ENCODE results near the gene EHBP1.
"Not testable (repeated sequence)": the region's sequence is repeated elsewhere in the genome, so short reads cannot be mapped to it uniquely, and the experiment has no call there.

Gene EHBP1

DNA sequence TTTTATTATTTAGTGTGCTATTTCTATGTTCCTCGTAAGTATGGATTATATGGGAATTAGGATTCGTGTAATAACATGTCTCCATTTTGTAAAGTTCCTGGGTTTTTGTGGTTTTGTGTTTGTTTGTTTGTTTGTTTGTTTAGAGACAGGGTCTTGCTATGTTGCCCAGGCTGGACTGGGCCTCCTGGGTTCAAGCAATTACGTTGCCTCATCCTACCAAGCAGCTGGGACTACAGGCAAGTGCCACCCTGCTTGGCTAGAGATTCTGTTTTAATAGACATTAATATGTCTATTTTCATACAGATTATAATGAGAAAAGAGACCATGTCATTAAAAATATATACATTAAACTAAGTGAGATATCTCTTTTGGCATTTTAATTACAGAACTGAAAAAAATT, 309.9 kb downstream of the EHBP1 start:
- no peak for DNase-seq (ENCODE audit: low read depth, low spot score)

DNA sequence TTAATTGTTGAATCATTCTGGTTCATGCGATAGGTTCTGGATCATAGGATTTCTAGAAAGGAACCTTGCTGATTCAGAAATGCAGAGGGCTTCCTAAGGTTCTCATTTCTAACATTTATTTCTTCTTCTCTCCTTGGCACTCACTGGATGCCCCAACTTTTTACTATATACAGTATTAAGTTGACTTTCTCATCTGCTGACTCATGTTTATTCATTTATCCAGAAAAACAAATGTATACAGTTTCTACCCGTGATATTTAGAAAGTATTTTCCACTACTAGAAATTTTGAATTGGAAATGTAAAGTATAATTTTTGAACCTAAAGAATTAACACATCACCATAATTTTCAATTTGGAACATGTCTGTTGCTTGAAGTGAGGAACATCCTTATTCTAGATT, 312.9 kb downstream of the EHBP1 start:
- no peak for DNase-seq (ENCODE audit: low read depth, low spot score)

DNA sequence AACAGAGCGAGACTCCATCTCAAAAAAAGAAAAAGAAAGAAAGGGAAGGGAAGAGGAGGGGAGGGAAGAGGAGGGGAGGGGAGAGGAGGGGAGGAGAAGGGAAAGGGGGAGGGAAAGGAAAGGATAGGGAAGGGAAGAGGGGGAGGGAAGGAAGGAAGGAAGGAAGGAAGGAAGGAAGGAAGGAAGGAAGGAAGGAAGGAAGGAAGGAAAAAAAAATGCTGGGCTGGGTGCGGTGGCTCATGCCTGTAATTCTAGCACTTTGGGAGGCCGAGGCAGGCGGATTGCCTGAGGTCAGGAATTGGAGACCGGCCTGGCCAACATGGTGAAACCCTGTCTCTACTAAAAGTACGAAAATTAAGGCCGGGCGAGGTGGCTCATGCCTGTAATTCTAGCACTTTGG, 314.2 kb downstream of the EHBP1 start:
- DNase-seq (ENCODE audit: low read depth, low spot score) = not testable (repeated sequence)

- no peak for DNase-seq (ENCODE audit: low read depth, low spot score)
These were observed 317.9 kb downstream of the EHBP1 start for GRCh38 chr2:63023444-63023843.

DNA sequence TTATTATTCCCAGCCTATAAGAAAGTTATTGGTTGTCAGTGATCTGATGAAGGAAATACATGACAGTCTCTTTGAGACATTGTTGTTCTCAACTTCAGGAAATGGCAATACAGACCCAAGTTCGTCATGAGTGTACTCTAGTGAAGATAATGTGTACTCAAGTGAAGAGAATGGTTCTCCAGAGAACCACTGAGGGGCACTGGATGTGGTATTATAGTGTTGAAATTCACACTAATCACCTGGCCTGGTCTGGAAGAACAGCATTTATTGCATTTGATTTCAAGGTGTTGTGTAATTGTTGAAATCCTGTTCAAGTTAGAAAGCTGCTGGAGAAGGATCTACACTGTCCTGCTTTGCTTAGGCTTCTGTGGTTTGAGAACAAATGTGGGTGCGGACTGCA, 321.7 kb downstream of the EHBP1 start:
- no peak for DNase-seq (ENCODE audit: low read depth, low spot score)

DNA sequence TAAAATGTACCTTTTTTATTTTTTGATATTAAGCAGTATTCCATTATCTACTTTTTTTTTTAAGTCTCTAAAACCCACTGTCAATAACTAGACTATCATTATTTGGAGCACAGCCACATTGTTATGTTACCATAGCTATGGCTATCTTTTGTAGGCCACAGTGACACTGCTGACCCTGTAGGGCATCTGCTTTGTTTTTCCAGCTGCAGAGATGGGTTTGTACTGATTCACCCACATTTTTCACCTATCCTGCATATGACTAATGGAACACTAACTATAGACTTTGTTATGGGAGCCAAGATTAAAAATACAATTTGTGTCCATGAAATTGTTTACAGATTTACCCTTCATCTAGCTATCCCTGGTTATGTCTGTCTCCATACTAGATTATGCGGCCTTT, 323.5 kb downstream of the EHBP1 start:
- DNase-seq (ENCODE audit: low read depth, low spot score) = no peak

DNA sequence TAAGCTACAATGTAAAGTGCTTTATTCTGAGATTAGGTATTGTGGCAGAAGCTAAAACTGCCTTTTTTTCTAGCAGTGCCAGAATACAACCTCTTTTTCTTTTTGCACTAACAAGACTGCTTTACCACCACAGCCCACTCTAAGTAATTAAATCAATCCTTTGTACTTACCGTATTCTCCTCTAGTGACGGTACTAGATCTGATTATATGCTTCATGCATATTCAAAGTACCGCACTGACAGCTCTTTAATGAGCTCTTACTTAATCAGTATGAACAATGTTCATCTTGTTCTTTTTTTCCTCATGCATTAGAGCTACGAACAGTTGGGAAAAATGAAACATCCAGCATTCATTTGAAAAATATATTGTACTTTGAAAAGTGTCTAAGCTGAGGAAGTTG, 329.0 kb downstream of the EHBP1 start:
- DNase-seq (ENCODE audit: low read depth, low spot score) = no peak

GRCh38 chr2:63035169-63035568, 329.7 kb downstream of the EHBP1 start:
- no peak for DNase-seq (ENCODE audit: low read depth, low spot score)

DNA sequence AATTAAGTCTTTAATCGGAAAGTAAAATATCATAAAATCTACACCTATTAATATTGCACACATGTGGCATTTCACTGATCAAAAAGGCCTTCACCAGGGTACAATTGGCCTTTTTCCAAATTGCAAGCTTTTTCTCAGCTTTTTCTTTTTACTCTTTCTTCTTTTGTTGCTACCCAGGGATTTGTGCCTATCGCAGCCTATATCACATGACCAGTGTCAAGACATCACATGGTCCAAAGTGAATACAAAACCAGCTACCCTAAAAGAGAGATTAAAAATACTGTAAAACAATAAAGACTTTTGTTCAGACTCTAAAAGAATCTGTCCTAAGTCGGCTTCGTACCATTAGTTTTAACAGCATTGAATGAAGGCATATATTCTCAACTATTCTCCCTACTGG, 330.1 kb downstream of the EHBP1 start:
- no peak for DNase-seq (ENCODE audit: low read depth, low spot score)

DNA sequence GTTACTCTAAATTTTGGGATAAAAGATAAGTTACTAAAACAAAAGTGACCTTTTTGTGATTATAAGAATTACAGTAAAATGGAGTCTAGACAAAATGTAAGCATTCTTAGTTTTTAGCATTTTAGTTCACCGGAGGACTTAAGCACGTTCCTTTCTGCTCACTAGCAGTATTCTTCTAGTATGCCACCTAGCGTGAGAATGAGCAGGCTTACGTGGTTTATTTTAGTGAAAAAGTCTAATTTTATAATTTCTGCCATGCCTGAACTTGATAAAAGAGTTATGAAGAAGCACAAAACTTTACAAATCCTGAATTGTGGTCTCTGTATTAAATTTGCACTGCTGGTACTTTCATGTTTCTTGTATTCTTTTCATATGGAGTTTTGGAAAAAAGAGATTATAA, 332.5 kb downstream of the EHBP1 start:
- no peak for DNase-seq (ENCODE audit: low read depth, low spot score)

- DNase-seq (ENCODE audit: low read depth, low spot score) = no peak
These were observed 335.1 kb downstream of the EHBP1 start for GRCh38 chr2:63040586-63040985.

GRCh38 chr2:63041592-63041991, 336.1 kb downstream of the EHBP1 start:
- DNase-seq (ENCODE audit: low read depth, low spot score) = no peak

DNA sequence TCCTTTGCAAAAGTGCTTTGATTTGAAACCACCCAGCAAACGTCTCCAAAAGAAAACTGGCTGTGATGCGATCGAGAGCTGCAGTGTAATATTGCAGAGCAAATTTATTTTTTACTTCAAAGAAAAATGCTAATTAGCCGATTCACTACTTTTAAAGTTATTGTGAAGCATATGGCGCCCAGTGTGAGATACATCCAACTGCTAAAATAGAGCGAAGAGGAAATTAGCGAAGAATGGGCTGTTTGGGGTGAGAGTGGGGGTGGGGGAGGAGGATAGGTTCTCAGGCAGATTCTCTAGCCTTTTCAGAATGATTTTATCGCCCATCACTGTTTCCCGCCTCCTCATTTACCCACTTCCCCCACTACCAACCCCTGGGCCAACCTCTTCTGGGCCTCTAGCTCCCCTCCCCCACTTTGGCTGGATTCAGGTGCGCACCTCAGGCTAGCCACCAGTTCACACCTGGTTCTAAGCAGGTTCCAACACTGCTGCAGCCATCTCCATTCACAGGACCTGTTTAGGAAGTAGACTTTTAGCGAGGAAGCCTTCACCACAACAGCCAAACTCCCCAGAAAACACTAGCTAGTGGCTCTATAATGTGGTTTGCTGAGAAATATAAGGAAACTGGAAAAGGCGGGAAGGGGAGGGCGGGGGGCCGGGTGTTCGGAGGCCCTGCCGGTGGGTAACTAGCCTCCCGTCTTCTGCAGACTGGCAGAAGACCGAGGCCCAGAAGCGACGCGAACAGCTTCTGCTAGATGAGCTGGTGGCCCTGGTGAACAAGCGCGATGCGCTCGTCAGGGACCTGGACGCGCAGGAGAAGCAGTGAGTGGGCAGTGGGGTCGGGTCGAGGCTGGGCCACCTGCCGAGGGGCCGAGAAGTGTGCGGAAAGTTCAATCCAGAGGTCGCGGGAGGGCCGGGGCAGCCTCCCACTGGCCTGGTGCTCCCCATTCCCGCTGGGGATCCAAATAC, 339.1 kb downstream of the EHBP1 start:
- no peak for DNase-seq (ENCODE audit: low read depth, low spot score)

DNA sequence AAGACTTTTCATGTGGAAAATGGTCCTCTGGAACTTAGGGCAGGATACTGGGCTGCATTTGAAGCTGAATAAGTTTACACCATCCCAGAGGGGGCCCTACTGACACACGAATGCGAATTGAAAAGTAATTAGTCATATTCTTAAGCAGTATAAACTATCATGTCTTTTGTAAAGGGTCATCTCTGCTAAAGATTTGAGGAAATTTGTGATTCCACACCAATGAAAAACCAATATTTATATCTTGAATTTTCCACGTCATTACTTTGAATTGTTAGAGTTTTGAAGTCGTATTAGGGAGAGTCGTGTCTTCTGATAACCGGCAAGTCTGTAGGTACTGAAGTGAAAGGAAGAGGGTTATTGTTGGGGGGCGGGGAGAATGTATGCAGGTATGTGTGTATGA, 341.0 kb downstream of the EHBP1 start:
- DNase-seq (ENCODE audit: low read depth, low spot score) = no peak

DNA sequence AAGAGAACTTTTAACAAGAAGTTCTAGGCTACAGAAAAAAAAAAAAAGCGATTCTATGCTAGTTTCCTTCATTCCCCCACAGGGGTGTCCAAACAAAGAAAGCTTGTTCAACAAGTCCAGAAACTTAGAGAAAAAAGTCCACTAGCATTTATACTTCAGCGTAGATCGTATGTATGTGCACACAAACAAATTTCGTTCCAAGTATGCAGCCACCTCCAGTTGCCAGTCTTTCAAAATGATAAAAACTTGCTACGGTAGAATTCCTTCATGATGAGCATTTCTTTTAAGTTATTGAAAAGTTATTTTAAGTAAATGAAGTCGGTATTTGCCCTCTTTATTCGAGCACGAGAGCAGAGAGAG, 341.4 kb downstream of the EHBP1 start:
- DNase-seq (ENCODE audit: low read depth, low spot score) = no peak

GRCh38 chr2:63047321-63048279, 342.1 kb downstream of the EHBP1 start:
- no peak for DNase-seq (ENCODE audit: low read depth, low spot score)

- DNase-seq (ENCODE audit: low read depth, low spot score) = no peak
These were observed 343.1 kb downstream of the EHBP1 start for GRCh38 chr2:63048367-63049171.

GRCh38 chr2:63049211-63049969, 343.9 kb downstream of the EHBP1 start:
- no peak for DNase-seq (ENCODE audit: low read depth, low spot score)

GRCh38 chr2:63049970-63050333, 344.4 kb downstream of the EHBP1 start:
- DNase-seq (ENCODE audit: low read depth, low spot score) = no peak

DNA sequence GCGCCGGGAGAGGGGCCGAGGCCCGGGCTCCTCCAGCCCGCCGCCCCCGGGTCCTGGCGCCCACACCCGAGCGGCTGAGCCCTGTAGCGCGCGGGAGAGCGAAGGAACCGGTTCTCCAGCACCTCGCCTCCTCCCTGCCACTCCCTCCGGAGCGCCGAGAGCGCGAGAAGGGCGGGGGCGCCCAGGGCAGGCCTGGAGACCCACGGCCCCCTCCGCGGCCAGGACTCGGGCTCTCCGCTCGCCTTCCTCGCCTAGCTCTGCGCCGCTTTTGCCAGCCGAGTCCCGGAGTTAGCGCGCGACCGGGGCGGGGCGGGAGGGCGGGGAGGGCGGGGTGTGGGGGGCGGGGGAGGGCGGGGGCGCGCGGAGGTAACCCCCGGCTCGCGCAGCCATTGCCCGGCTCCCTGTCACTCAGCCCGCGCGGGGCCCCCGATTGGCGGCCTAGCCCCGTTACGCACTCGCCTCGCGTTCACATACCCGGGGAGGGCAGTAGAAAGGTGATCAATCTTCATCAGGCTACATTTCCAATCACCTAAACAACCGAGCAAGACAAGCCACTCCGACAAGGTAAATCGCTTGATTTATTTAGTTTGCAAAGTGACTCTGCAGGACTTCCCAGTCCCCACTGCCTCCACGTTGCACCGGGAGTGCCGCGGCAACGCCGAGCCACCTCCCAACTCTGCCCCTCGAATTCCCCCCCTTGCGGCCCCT, 345.0 kb downstream of the EHBP1 start, which contains the start of gene OTX1:
Gene OTX1 (plus strand): TSS at position 497 of the 708 bp plus-strand sequence. CDS start 2,161 bp downstream, outside the sequence.
- DNase-seq (ENCODE audit: low read depth, low spot score) = no peak

Data from activated naive CD8-positive, alpha-beta T cell treated with anti-CD3 and anti-CD28 coated beads, Interleukin-2, amount 50 U/mL, for 16 hours (primary cell).